ENCODE data around the gene PTPRF. TPM values are rescaled to one million over a fixed set of nuclear protein-coding genes. Genes with fewer than 3 reads are reported as not detected.
"Not testable (repeated sequence)": the region's sequence is repeated elsewhere in the genome, so short reads cannot be mapped to it uniquely, and the experiment has no call there.

The PTPRF gene
- total RNA-seq, 1 donor from 2014 or later = 520 TPM

GRCh38 chr1:43491061-43491460, 39.6 kb upstream of the PTPRF start:
- no peak for TF ChIP-seq CTCF (IDR thresholded peaks at IDR 0.05; ENCODE audit: unreplicated experiment)
- peaks cover 8% of the 10 kb centered on the region for H3K4me1 Mint-ChIP-seq (ENCODE audit: low read depth)
- peaks cover 2% of the 10 kb centered on the region for H3K36me3 Mint-ChIP-seq (ENCODE audit: insufficient read depth)
- no peaks in the 10 kb centered on the region for H3K27me3 Mint-ChIP-seq
- no peak overlapping the region for H3K4me3 Mint-ChIP-seq (ENCODE audit: low read depth)
- DNase-seq (ENCODE audit: low spot score, unreplicated experiment) = no peak
- no peak overlapping the region for H3K27ac Mint-ChIP-seq
- peaks cover 27% of the 10 kb centered on the region for H3K9me3 Mint-ChIP-seq (ENCODE audit: low read depth)

GRCh38 chr1:43492826-43493225, 37.9 kb upstream of the PTPRF start:
- Mint-ChIP-seq H3K27me3 (no peaks in the 10 kb centered on the region), H3K4me1 (ENCODE audit: low read depth) (peaks cover 8% of the 10 kb centered on the region), H3K9me3 (ENCODE audit: low read depth) (peaks cover 23% of the 10 kb centered on the region), H3K4me3 (ENCODE audit: low read depth) (no peak overlapping the region), H3K27ac (no peak overlapping the region), H3K36me3 (ENCODE audit: insufficient read depth) (no peaks in the 10 kb centered on the region)
- no peak for TF ChIP-seq CTCF (IDR thresholded peaks at IDR 0.05; ENCODE audit: unreplicated experiment)
- DNase-seq (ENCODE audit: low spot score, unreplicated experiment) = no peak

- peaks cover 16% of the 10 kb centered on the region for H3K9me3 Mint-ChIP-seq (ENCODE audit: low read depth)
- no peaks in the 10 kb centered on the region for H3K36me3 Mint-ChIP-seq (ENCODE audit: insufficient read depth)
- H3K4me3 Mint-ChIP-seq (ENCODE audit: low read depth) = no peak overlapping the region
- DNase-seq (ENCODE audit: low spot score, unreplicated experiment) = no peak
- peaks cover 8% of the 10 kb centered on the region for H3K4me1 Mint-ChIP-seq (ENCODE audit: low read depth)
- H3K27ac Mint-ChIP-seq = no peak overlapping the region
- H3K27me3 Mint-ChIP-seq = no peaks in the 10 kb centered on the region
- no peak for TF ChIP-seq CTCF (IDR thresholded peaks at IDR 0.05; ENCODE audit: unreplicated experiment)
These were observed 36.8 kb upstream of the PTPRF start for GRCh38 chr1:43493661-43494450.

GRCh38 chr1:43495204-43495603, 35.5 kb upstream of the PTPRF start:
- Mint-ChIP-seq H3K27ac (no peak overlapping the region), H3K36me3 (ENCODE audit: insufficient read depth) (no peaks in the 10 kb centered on the region), H3K27me3 (no peaks in the 10 kb centered on the region), H3K4me3 (ENCODE audit: low read depth) (no peak overlapping the region), H3K9me3 (ENCODE audit: low read depth) (peaks cover 8% of the 10 kb centered on the region), H3K4me1 (ENCODE audit: low read depth) (peaks cover 8% of the 10 kb centered on the region)
- no peak for TF ChIP-seq CTCF (IDR thresholded peaks at IDR 0.05; ENCODE audit: unreplicated experiment)
- DNase-seq (ENCODE audit: low spot score, unreplicated experiment) = no peak

- TF ChIP-seq CTCF (IDR thresholded peaks at IDR 0.05; ENCODE audit: unreplicated experiment) = peak; percentile 15
- H3K27ac Mint-ChIP-seq = no peak overlapping the region
- no peak overlapping the region for H3K4me3 Mint-ChIP-seq (ENCODE audit: low read depth)
- H3K36me3 Mint-ChIP-seq (ENCODE audit: insufficient read depth) = peaks cover 1% of the 10 kb centered on the region
- no peaks in the 10 kb centered on the region for H3K4me1 Mint-ChIP-seq (ENCODE audit: low read depth)
- H3K27me3 Mint-ChIP-seq = no peaks in the 10 kb centered on the region
- H3K9me3 Mint-ChIP-seq (ENCODE audit: low read depth) = no peaks in the 10 kb centered on the region
- no peak for DNase-seq (ENCODE audit: low spot score, unreplicated experiment)
These were observed 30.8 kb upstream of the PTPRF start for GRCh38 chr1:43499898-43500297.

- not testable (repeated sequence) for DNase-seq (ENCODE audit: low spot score, unreplicated experiment); H3K36me3 Mint-ChIP-seq (ENCODE audit: insufficient read depth); H3K9me3 Mint-ChIP-seq (ENCODE audit: low read depth)
These were observed 28.9 kb upstream of the PTPRF start for GRCh38 chr1:43501806-43502205.

More at GRCh38 chr1:43501806-43502205, 28.9 kb upstream of the PTPRF start:
- not testable (repeated sequence) for H3K27ac Mint-ChIP-seq; H3K4me1 Mint-ChIP-seq (ENCODE audit: low read depth); H3K4me3 Mint-ChIP-seq (ENCODE audit: low read depth); H3K27me3 Mint-ChIP-seq
